H1 (cell line): ENCODE results near the gene SIMC1. TPM values are rescaled to one million over a fixed set of nuclear protein-coding genes. Genes with fewer than 3 reads are reported as not detected.

Source experiments
- CHD7 ChIP-seq: fragments of 300-600 bp; sonication (generic); IDR thresholded peaks from 2 replicates; pipeline ENCODE4 v1.7.1; 2012; ENCODE audit warnings: low read length, moderate library complexity, mild to moderate bottlenecking, inconsistent platforms; ENCODE audit not compliant: insufficient replicate concordance
- CREB1 ChIP-seq: IDR thresholded peaks from 2 replicates; pipeline ENCODE4 v1.6.1; 2012; ENCODE audit warnings: inconsistent platforms
- FOSL1 ChIP-seq: IDR thresholded peaks from 2 replicates; pipeline ENCODE4 v1.6.1; 2011; ENCODE audit warnings: mild to moderate bottlenecking, low read depth, low read length, moderate library complexity; ENCODE audit not compliant: insufficient read depth
- KDM5A ChIP-seq: fragments of 200-600 bp; IDR thresholded peaks from 2 replicates; pipeline ENCODE4 v1.7.1; 2012; ENCODE audit warnings: mild to moderate bottlenecking, low read length, inconsistent platforms, mixed read lengths
- POLR2A ChIP-seq, 2 experiments: IDR thresholded peaks; 1 replicate in 1 of 2; 2 replicates in 1 of 2; pipeline ENCODE4 v1.6.1; 2011; ENCODE audit warnings: low read depth in 2 of 2, low read length in 2 of 2, mild to moderate bottlenecking in 2 of 2; ENCODE audit errors: control extremely low read depth in 1 of 2
- RNF2 ChIP-seq: fragments of 200-900, 300-1000 bp; sonication (generic); IDR thresholded peaks from 2 replicates; pipeline ENCODE4 v1.7.1; 2016; ENCODE audit warnings: borderline replicate concordance, low read depth, mild to moderate bottlenecking, antibody characterized with exemption, low read length; ENCODE audit not compliant: poor library complexity, severe bottlenecking; ENCODE audit errors: missing control alignments
- SIN3A ChIP-seq, 2 experiments: IDR thresholded peaks in 1 of 2; conservative IDR thresholded peaks in 1 of 2; 2 replicates each; pipeline ENCODE4 v1.6.1; 2011 to 2012; ENCODE audit warnings: low read length in 2 of 2, improper control_type of control experiment in 1 of 2, low read depth in 1 of 2, mild to moderate bottlenecking in 1 of 2
- SIRT6 ChIP-seq: IDR thresholded peaks from one replicate; pipeline ENCODE4 v1.7.1; 2012; ENCODE audit warnings: low read length, inconsistent platforms
- TAF7 ChIP-seq: optimal IDR thresholded peaks from 2 replicates; pipeline ENCODE3; 2011; ENCODE audit warnings: low read depth, mild to moderate bottlenecking, inconsistent platforms, low read length, moderate library complexity, borderline replicate concordance
- TEAD4 ChIP-seq: IDR thresholded peaks from 2 replicates; pipeline ENCODE4 v1.6.1; 2012; ENCODE audit warnings: low read depth, low read length, inconsistent platforms, mixed read lengths
- YY1 ChIP-seq: IDR thresholded peaks from 2 replicates; pipeline ENCODE4 v1.6.1; 2011; ENCODE audit warnings: low read depth, mild to moderate bottlenecking, low read length
- polyA plus RNA-seq, 7 experiments: library from polyadenylated mRNA; depleted of rRNA in 3 of 7; stranded (reverse) in 5 of 7; unstranded in 2 of 7; fragments of >200 nt in 5 of 7; fragments of 200-250 nt in 2 of 7; gene quantifications; 1 replicate in 5 of 7; 2 replicates in 1 of 7; 4 replicates in 1 of 7; pipeline versions ENCODE4 v1.2.1 to v1.2.3, GENCODE V29; 2011 to 2013; ENCODE audit warnings: missing spikeins in 2 of 7, mixed read lengths in 2 of 7
- total RNA-seq: library from RNA; stranded (reverse); fragmentation: NEBNext Ultra II Directional; extraction: Animal tissue kit (Norgen Biotek cat#: 25700); gene quantifications from 2 replicates; pipeline ENCODE4 v1.2.1, GENCODE V29; 2021

SIMC1 gene
- total and polyA plus RNA-seq, 2 of the 8 experiments (the other 6 are each of a cell fraction or from before 2014, with no cell fraction given) = 12.3 to 21.2 TPM

GRCh38 chr5:176388444-176389134, 150.4 kb downstream of the SIMC1 start, which contains the start of the genes HIGD2A and NOP16 (continued):
- no peak for TF ChIP-seq CHD7
- TF ChIP-seq CREB1 = peak; percentile 62
- no peak for TF ChIP-seq RNF2
- peak; percentile 72 for TF ChIP-seq TAF7
- TF ChIP-seq TEAD4 = no peak
- no peak for TF ChIP-seq SIRT6
- TF ChIP-seq FOSL1 = no peak
- peak; percentile 81 for TF ChIP-seq KDM5A
- TF ChIP-seq SIN3A (conservative IDR thresholded peaks at IDR 0.05 in 1 of 2, IDR thresholded peaks at IDR 0.05 in 1 of 2; ENCODE audit: low read depth in 1 of 2, low read length in 2 of 2) = peak; percentile 96 to 97
- TF ChIP-seq POLR2A (IDR thresholded peaks at IDR 0.05; ENCODE audit: control extremely low read depth in 1 of 2, low read depth in 2 of 2, low read length in 2 of 2) = peak; percentile 82 to 87
- no peak for TF ChIP-seq YY1
